Effector memory CD8-positive, alpha-beta T cell (primary cell): ENCODE results near the gene VWA2.

Experiments used
- ATAC-seq: fragments of 150-1000 bp; cut with Tn5 transposase; replicated peaks from 2 replicates; pipeline ENCODE4 v1.10.0; 2021; ENCODE audit warnings: mild to moderate bottlenecking, moderate library complexity
- DNase-seq, 3 experiments: peaks; one replicate each; pipeline ENCODE4 v3.0.0; 2021
- H3K27ac Mint-ChIP-seq, 2 donors: one replicate each; pipeline ENCODE4 v1.8.0; 2022; ENCODE audit warnings: mild to moderate bottlenecking in 2 of 2, mixed read lengths in 2 of 2, moderate library complexity in 2 of 2
- H3K27me3 Mint-ChIP-seq, 2 donors: one replicate each; pipeline ENCODE4 v1.8.0; 2022; ENCODE audit warnings: mixed read lengths in 2 of 2
- H3K36me3 Mint-ChIP-seq: one replicate; pipeline ENCODE4 v1.8.0; 2022; ENCODE audit warnings: mild to moderate bottlenecking, moderate library complexity, mixed read lengths; ENCODE audit not compliant: insufficient read depth
- H3K4me1 Mint-ChIP-seq, 2 donors: one replicate each; pipeline ENCODE4 v1.8.0; 2022; ENCODE audit warnings: low read depth in 2 of 2, mixed read lengths in 2 of 2
- H3K4me3 Mint-ChIP-seq, 2 donors: one replicate each; pipeline ENCODE4 v1.8.0; 2022; ENCODE audit warnings: mild to moderate bottlenecking in 2 of 2, mixed read lengths in 2 of 2, moderate library complexity in 2 of 2
- H3K9me3 Mint-ChIP-seq, 2 donors: one replicate each; pipeline ENCODE4 v1.8.0; 2022; ENCODE audit warnings: mixed read lengths in 2 of 2

VWA2 gene

GRCh38 chr10:114283535-114284234 is 44.6 kb downstream of the VWA2 start:
- no peak overlapping the region for H3K27ac Mint-ChIP-seq
- no peak for DNase-seq
- no peak overlapping the region for H3K4me3 Mint-ChIP-seq
- no peaks in the 10 kb centered on the region for H3K36me3 Mint-ChIP-seq
- H3K27me3 Mint-ChIP-seq: peaks cover 20 to 32% of the 10 kb centered on the region in 2 donors
- no peaks in the 10 kb centered on the region for H3K4me1 Mint-ChIP-seq
- no peak for ATAC-seq
- no peaks in the 10 kb centered on the region for H3K9me3 Mint-ChIP-seq

- ATAC-seq: no peak
- Mint-ChIP-seq H3K4me1 (no peaks in the 10 kb centered on the region), H3K36me3 (no peaks in the 10 kb centered on the region), H3K4me3 (no peak overlapping the region), H3K27ac (no peak overlapping the region), H3K9me3 (no peaks in the 10 kb centered on the region), H3K27me3 (peaks cover 20 to 23% of the 10 kb centered on the region in 2 donors)
- DNase-seq: no peak
These were observed 45.5 kb downstream of the VWA2 start for GRCh38 chr10:114284346-114285071.

- no peaks in the 10 kb centered on the region for H3K9me3 Mint-ChIP-seq
- no peak overlapping the region for H3K27ac Mint-ChIP-seq
- H3K4me1 Mint-ChIP-seq: no peaks in the 10 kb centered on the region
- no peak for ATAC-seq
- no peaks in the 10 kb centered on the region for H3K36me3 Mint-ChIP-seq
- no peak for DNase-seq
- no peak overlapping the region for H3K4me3 Mint-ChIP-seq
- H3K27me3 Mint-ChIP-seq: peaks cover 20 to 24% of the 10 kb centered on the region in 2 donors
These were observed 46.9 kb downstream of the VWA2 start for GRCh38 chr10:114285961-114286441.

- Mint-ChIP-seq H3K4me3 (no peak overlapping the region), H3K27ac (no peak overlapping the region), H3K9me3 (no peaks in the 10 kb centered on the region), H3K36me3 (no peaks in the 10 kb centered on the region), H3K27me3 (peaks cover 20 to 31% of the 10 kb centered on the region in 2 donors), H3K4me1 (no peaks in the 10 kb centered on the region)
- DNase-seq: no peak
- no peak for ATAC-seq
These were observed 47.9 kb downstream of the VWA2 start for GRCh38 chr10:114286921-114287320.

- DNase-seq (no peak), ATAC-seq (no peak)
- peaks cover 15 to 31% of the 10 kb centered on the region in 2 donors for H3K27me3 Mint-ChIP-seq
- no peak overlapping the region for H3K27ac Mint-ChIP-seq
- no peaks in the 10 kb centered on the region for H3K9me3 Mint-ChIP-seq
- no peaks in the 10 kb centered on the region for H3K36me3 Mint-ChIP-seq
- H3K4me3 Mint-ChIP-seq: no peak overlapping the region
- no peaks in the 10 kb centered on the region for H3K4me1 Mint-ChIP-seq
These were observed 49.5 kb downstream of the VWA2 start for GRCh38 chr10:114288424-114289095.

GRCh38 chr10:114289096-114289436 is 50.0 kb downstream of the VWA2 start:
- no peaks in the 10 kb centered on the region for H3K9me3 Mint-ChIP-seq
- DNase-seq: no peak
- no peaks in the 10 kb centered on the region for H3K4me1 Mint-ChIP-seq
- no peaks in the 10 kb centered on the region for H3K36me3 Mint-ChIP-seq
- ATAC-seq: no peak
- H3K27ac Mint-ChIP-seq: no peak overlapping the region
- peaks cover 10 to 31% of the 10 kb centered on the region in 2 donors for H3K27me3 Mint-ChIP-seq
- no peak overlapping the region for H3K4me3 Mint-ChIP-seq

- Mint-ChIP-seq H3K27ac (no peak overlapping the region), H3K4me1 (no peaks in the 10 kb centered on the region), H3K4me3 (no peak overlapping the region), H3K9me3 (no peaks in the 10 kb centered on the region), H3K36me3 (no peaks in the 10 kb centered on the region), H3K27me3 (peaks cover 7 to 31% of the 10 kb centered on the region in 2 donors)
- ATAC-seq (no peak), DNase-seq (no peak)
These were observed 51.0 kb downstream of the VWA2 start for GRCh38 chr10:114290038-114290437.

GRCh38 chr10:114291076-114291475 is 52.0 kb downstream of the VWA2 start:
- no peak overlapping the region for H3K4me3 Mint-ChIP-seq
- H3K27me3 Mint-ChIP-seq: peaks cover 7 to 31% of the 10 kb centered on the region in 2 donors
- peaks cover 0 to under 1% of the 10 kb centered on the region in 2 donors for H3K9me3 Mint-ChIP-seq
- H3K27ac Mint-ChIP-seq: no peak overlapping the region
- ATAC-seq (no peak), DNase-seq (no peak)
- H3K4me1 Mint-ChIP-seq: no peaks in the 10 kb centered on the region
- no peaks in the 10 kb centered on the region for H3K36me3 Mint-ChIP-seq

- Mint-ChIP-seq H3K27me3 (peaks cover 7 to 31% of the 10 kb centered on the region in 2 donors), H3K4me1 (no peaks in the 10 kb centered on the region), H3K9me3 (peaks cover 0 to 2% of the 10 kb centered on the region in 2 donors), H3K27ac (no peak overlapping the region), H3K4me3 (no peak overlapping the region), H3K36me3 (no peaks in the 10 kb centered on the region)
- ATAC-seq: no peak
- no peak for DNase-seq
These were observed 52.5 kb downstream of the VWA2 start for GRCh38 chr10:114291516-114291915.

- Mint-ChIP-seq H3K27me3 (peaks cover 4 to 27% of the 10 kb centered on the region in 2 donors), H3K4me1 (no peaks in the 10 kb centered on the region), H3K4me3 (no peak overlapping the region), H3K27ac (no peak overlapping the region), H3K9me3 (peaks cover 0 to 2% of the 10 kb centered on the region in 2 donors), H3K36me3 (no peaks in the 10 kb centered on the region)
- ATAC-seq (no peak), DNase-seq (no peak)
These were observed 54.0 kb downstream of the VWA2 start for GRCh38 chr10:114293075-114293474.

- Mint-ChIP-seq H3K36me3 (peaks cover 4% of the 10 kb centered on the region), H3K4me1 (no peaks in the 10 kb centered on the region), H3K9me3 (peaks cover 0 to 2% of the 10 kb centered on the region in 2 donors), H3K27ac (no peak overlapping the region), H3K4me3 (no peak overlapping the region), H3K27me3 (peaks cover 0 to 21% of the 10 kb centered on the region in 2 donors)
- ATAC-seq: no peak
- no peak for DNase-seq
These were observed 55.5 kb downstream of the VWA2 start for GRCh38 chr10:114294549-114294948.

- peaks cover 4% of the 10 kb centered on the region for H3K36me3 Mint-ChIP-seq
These were observed 56.3 kb downstream of the VWA2 start for GRCh38 chr10:114295393-114295792.

GRCh38 chr10:114297136-114297705 is 58.2 kb downstream of the VWA2 start:
- Mint-ChIP-seq H3K27ac (no peak overlapping the region), H3K4me3 (no peak overlapping the region), H3K36me3 (peaks cover 4% of the 10 kb centered on the region), H3K9me3 (peaks cover 0 to 2% of the 10 kb centered on the region in 2 donors), H3K4me1 (no peaks in the 10 kb centered on the region), H3K27me3 (no peaks in the 10 kb centered on the region)
- DNase-seq (no peak), ATAC-seq (no peak)

More at GRCh38 chr10:114295393-114295792, 56.3 kb downstream of the VWA2 start:
- no peak overlapping the region for H3K4me3 Mint-ChIP-seq
- H3K4me1 Mint-ChIP-seq: no peaks in the 10 kb centered on the region
- ATAC-seq: no peak
- H3K27me3 Mint-ChIP-seq: peaks cover 0 to 13% of the 10 kb centered on the region in 2 donors
- peaks cover 0 to 2% of the 10 kb centered on the region in 2 donors for H3K9me3 Mint-ChIP-seq
- H3K27ac Mint-ChIP-seq: no peak overlapping the region
- no peak for DNase-seq
